Measurements from ENCODE around the gene SCCPDH.
"Not testable (repeated sequence)": the region's sequence is repeated elsewhere in the genome, so short reads cannot be mapped to it uniquely, and the experiment has no call there.

The SCCPDH gene

GRCh38 chr1:246722720-246723119 is 1.5 kb upstream of the SCCPDH start:
- POLR2A ChIA-PET = no interaction called here
- DNase-seq (ENCODE audit: extremely low spot score) = no peak
- TF ChIP-seq SUZ12 (IDR thresholded peaks at IDR 0.05) = no peak
- TF ChIP-seq BHLHE40 (IDR thresholded peaks at IDR 0.05; ENCODE audit: borderline replicate concordance) = no peak
- TF ChIP-seq SP1 (IDR thresholded peaks at IDR 0.05) = no peak
- no peak for TF ChIP-seq FOXM1 (IDR thresholded peaks at IDR 0.05; ENCODE audit: borderline replicate concordance)
- TF ChIP-seq ZNF384 (IDR thresholded peaks at IDR 0.05) = no peak
- TF ChIP-seq ELF4 (IDR thresholded peaks at IDR 0.05) = no peak
- TF ChIP-seq FOXK2 (IDR thresholded peaks at IDR 0.05) = no peak
- TF ChIP-seq NFRKB (IDR thresholded peaks at IDR 0.05) = no peak
- CTCF ChIA-PET = no interaction called here

- POLR2A ChIA-PET = interaction anchor here (1.2 kb wide), 1 partner anchor 16 kb away, joined by 4 read pairs; no protein-coding TSS in a partner anchor
- CTCF ChIA-PET = interaction anchor here (0.6 kb wide), 1 partner anchor 1478 kb away, joined by 3 read pairs; no protein-coding TSS in a partner anchor
- TF ChIP-seq FOXM1 (IDR thresholded peaks at IDR 0.05; ENCODE audit: borderline replicate concordance) = no peak
- TF ChIP-seq BHLHE40 (IDR thresholded peaks at IDR 0.05; ENCODE audit: borderline replicate concordance) = no peak
- no peak for TF ChIP-seq NFRKB (IDR thresholded peaks at IDR 0.05)
- TF ChIP-seq ZNF384 (IDR thresholded peaks at IDR 0.05) = peak; percentile 76; the same call in 1 of the 2 replicates
- no peak for TF ChIP-seq CTBP1 (IDR thresholded peaks at IDR 0.05; ENCODE audit: borderline replicate concordance)
- no peak for TF ChIP-seq FOXK2 (IDR thresholded peaks at IDR 0.05)
- no peak for TF ChIP-seq LEF1 (IDR thresholded peaks at IDR 0.05; ENCODE audit: borderline replicate concordance)
- no peak for TF ChIP-seq ARNT (IDR thresholded peaks at IDR 0.05)
- TF ChIP-seq SUZ12 (IDR thresholded peaks at IDR 0.05) = no peak
- TF ChIP-seq, protein P1, sequence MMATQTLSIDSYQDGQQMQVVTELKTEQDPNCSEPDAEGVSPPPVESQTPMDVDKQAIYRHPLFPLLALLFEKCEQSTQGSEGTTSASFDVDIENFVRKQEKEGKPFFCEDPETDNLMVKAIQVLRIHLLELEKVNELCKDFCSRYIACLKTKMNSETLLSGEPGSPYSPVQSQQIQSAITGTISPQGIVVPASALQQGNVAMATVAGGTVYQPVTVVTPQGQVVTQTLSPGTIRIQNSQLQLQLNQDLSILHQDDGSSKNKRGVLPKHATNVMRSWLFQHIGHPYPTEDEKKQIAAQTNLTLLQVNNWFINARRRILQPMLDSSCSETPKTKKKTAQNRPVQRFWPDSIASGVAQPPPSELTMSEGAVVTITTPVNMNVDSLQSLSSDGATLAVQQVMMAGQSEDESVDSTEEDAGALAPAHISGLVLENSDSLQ (IDR thresholded peaks at IDR 0.05) = no peak
- no peak for TF ChIP-seq HDGF (IDR thresholded peaks at IDR 0.05; ENCODE audit: borderline replicate concordance)
- no peak for TF ChIP-seq TARDBP (IDR thresholded peaks at IDR 0.05)
- peak; percentile 93 for TF ChIP-seq L3MBTL2 (conservative IDR thresholded peaks at IDR 0.05)
- peak; percentile 20 for DNase-seq (ENCODE audit: extremely low spot score)
These were observed 504 bp downstream of the SCCPDH start for GRCh38 chr1:246724731-246725095.

- DNase-seq (ENCODE audit: extremely low spot score) = peak; percentile 8
- no peak for TF ChIP-seq SP1 (IDR thresholded peaks at IDR 0.05)
- POLR2A ChIA-PET = no interaction called here
- CTCF ChIA-PET = no interaction called here
These were observed 982 bp downstream of the SCCPDH start for GRCh38 chr1:246725191-246725590.

GRCh38 chr1:246726255-246726679 is 2.1 kb downstream of the SCCPDH start:
- no peak for DNase-seq (ENCODE audit: extremely low spot score)
- TF ChIP-seq NFRKB (IDR thresholded peaks at IDR 0.05) = no peak
- TF ChIP-seq ELF4 (IDR thresholded peaks at IDR 0.05) = no peak
- TF ChIP-seq LEF1 (IDR thresholded peaks at IDR 0.05; ENCODE audit: borderline replicate concordance) = no peak
- no peak for TF ChIP-seq TARDBP (IDR thresholded peaks at IDR 0.05)
- CTCF ChIA-PET = interaction anchor here (0.6 kb wide), 1 partner anchor 28 kb away, joined by 3 read pairs; no protein-coding TSS in a partner anchor
- POLR2A ChIA-PET = no interaction called here

- no peak for DNase-seq (ENCODE audit: extremely low spot score)
- POLR2A ChIA-PET = no interaction called here
- TF ChIP-seq, protein P1 (IDR thresholded peaks at IDR 0.05) = no peak
- no peak for TF ChIP-seq FOXK2 (IDR thresholded peaks at IDR 0.05)
- no peak for TF ChIP-seq FOXM1 (IDR thresholded peaks at IDR 0.05; ENCODE audit: borderline replicate concordance)
- TF ChIP-seq CTBP1 (IDR thresholded peaks at IDR 0.05; ENCODE audit: borderline replicate concordance) = no peak
- TF ChIP-seq LEF1 (IDR thresholded peaks at IDR 0.05; ENCODE audit: borderline replicate concordance) = no peak
- TF ChIP-seq BHLHE40 (IDR thresholded peaks at IDR 0.05; ENCODE audit: borderline replicate concordance) = no peak
- no peak for TF ChIP-seq ZNF384 (IDR thresholded peaks at IDR 0.05)
- TF ChIP-seq L3MBTL2 (conservative IDR thresholded peaks at IDR 0.05) = no peak
- TF ChIP-seq NFRKB (IDR thresholded peaks at IDR 0.05) = no peak
- no peak for TF ChIP-seq HDGF (IDR thresholded peaks at IDR 0.05; ENCODE audit: borderline replicate concordance)
- TF ChIP-seq ELF4 (IDR thresholded peaks at IDR 0.05) = no peak
- TF ChIP-seq TARDBP (IDR thresholded peaks at IDR 0.05) = no peak
- no peak for TF ChIP-seq SP1 (IDR thresholded peaks at IDR 0.05)
- TF ChIP-seq FOXA1 (IDR thresholded peaks at IDR 0.05) = no peak
- TF ChIP-seq SUZ12 (IDR thresholded peaks at IDR 0.05) = no peak
- CTCF ChIA-PET = interaction anchor here (0.6 kb wide), 1 partner anchor 28 kb away, joined by 3 read pairs; no protein-coding TSS in a partner anchor
These were observed 2.7 kb downstream of the SCCPDH start for GRCh38 chr1:246726881-246727280.

DNA sequence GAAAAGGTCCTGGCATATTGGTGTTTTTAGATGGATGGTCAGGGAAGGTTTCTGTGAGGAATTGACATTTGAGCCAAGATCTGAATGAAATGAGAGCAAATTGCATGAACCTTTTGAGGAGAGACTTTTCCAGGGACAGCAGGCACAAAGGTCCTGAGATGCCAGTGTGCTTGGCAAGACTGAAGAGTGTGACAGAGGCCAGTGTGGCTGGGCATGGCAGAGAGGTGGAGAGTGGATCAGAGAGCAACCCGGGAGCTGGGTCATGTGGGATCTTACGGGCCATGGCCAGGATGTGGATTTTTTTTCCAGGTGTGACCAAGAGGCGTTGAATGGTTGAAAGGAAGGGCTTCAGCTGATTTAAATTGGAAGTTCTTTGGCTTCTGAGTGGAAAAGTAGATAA is 3.4 kb downstream of the SCCPDH start:
- CTCF ChIA-PET = no interaction called here
- TF ChIP-seq L3MBTL2 (conservative IDR thresholded peaks at IDR 0.05) (no peak), NFRKB (IDR thresholded peaks at IDR 0.05) (no peak), BHLHE40 (IDR thresholded peaks at IDR 0.05; ENCODE audit: borderline replicate concordance) (no peak), SP1 (IDR thresholded peaks at IDR 0.05) (no peak), SUZ12 (IDR thresholded peaks at IDR 0.05) (no peak), ZNF384 (IDR thresholded peaks at IDR 0.05) (no peak), FOXA1 (IDR thresholded peaks at IDR 0.05) (no peak), ARNT (IDR thresholded peaks at IDR 0.05) (no peak)
- DNase-seq (ENCODE audit: extremely low spot score) = no peak

GRCh38 chr1:246728311-246728710 is 4.1 kb downstream of the SCCPDH start:
- ChIA-PET POLR2A (no interaction called here), CTCF (no interaction called here)
- TF ChIP-seq FOXA1 (IDR thresholded peaks at IDR 0.05) (no peak), ZNF384 (IDR thresholded peaks at IDR 0.05) (no peak), SP1 (IDR thresholded peaks at IDR 0.05) (no peak), BHLHE40 (IDR thresholded peaks at IDR 0.05; ENCODE audit: borderline replicate concordance) (no peak), FOXM1 (IDR thresholded peaks at IDR 0.05; ENCODE audit: borderline replicate concordance) (no peak), CTBP1 (IDR thresholded peaks at IDR 0.05; ENCODE audit: borderline replicate concordance) (no peak), L3MBTL2 (conservative IDR thresholded peaks at IDR 0.05) (no peak), NFRKB (IDR thresholded peaks at IDR 0.05) (no peak), HDGF (IDR thresholded peaks at IDR 0.05; ENCODE audit: borderline replicate concordance) (no peak), ELF4 (IDR thresholded peaks at IDR 0.05) (no peak), FOXK2 (IDR thresholded peaks at IDR 0.05) (no peak)
- TF ChIP-seq, protein P1 (IDR thresholded peaks at IDR 0.05) = no peak
- DNase-seq (ENCODE audit: extremely low spot score) = no peak

More for the DNA sequence above, 3.4 kb downstream of the SCCPDH start:
- POLR2A ChIA-PET = no interaction called here

DNA sequence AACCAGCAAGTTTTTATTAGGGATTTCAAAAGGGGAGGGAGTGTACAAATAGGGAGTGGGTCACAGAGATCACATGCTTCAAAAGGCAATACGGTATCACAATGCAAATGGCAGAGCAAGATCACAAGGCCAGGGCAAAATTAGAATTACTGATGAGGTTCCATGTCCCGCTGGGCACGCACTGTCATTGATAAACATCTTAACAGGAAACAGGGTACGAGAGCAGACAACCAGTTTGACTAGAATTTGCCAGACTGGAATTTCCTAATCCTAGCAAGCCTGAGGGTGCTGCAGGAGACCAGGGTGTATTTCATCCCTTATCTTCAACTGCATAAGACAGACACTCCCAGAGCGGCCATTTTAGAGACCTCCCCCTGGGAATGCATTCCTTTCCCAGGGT is 4.8 kb downstream of the SCCPDH start:
- DNase-seq (ENCODE audit: extremely low spot score); CTCF ChIA-PET; POLR2A ChIA-PET: not testable (repeated sequence)

Data from HEK293T (cell line).